Activated naive CD8-positive, alpha-beta T cell treated with anti-CD3 and anti-CD28 coated beads for 36 hours (primary cell): ENCODE measurements around the gene NTRK3. TPM values are rescaled to one million over a fixed set of nuclear protein-coding genes. Genes with fewer than 3 reads are reported as not detected.

Experiments used
- DNase-seq: peaks from one replicate; pipeline ENCODE4 v3.0.0; 2021
- H3K27ac Mint-ChIP-seq: one replicate; pipeline ENCODE4 v1.8.0; 2022; ENCODE audit warnings: mild to moderate bottlenecking, moderate library complexity, mixed read lengths
- H3K27me3 Mint-ChIP-seq: one replicate; pipeline ENCODE4 v1.8.0; 2022; ENCODE audit warnings: mild to moderate bottlenecking, mixed read lengths
- H3K36me3 Mint-ChIP-seq: one replicate; pipeline ENCODE4 v1.8.0; 2021; ENCODE audit warnings: mild to moderate bottlenecking, mixed read lengths
- H3K4me1 Mint-ChIP-seq: one replicate; pipeline ENCODE4 v1.8.0; 2021; ENCODE audit warnings: mixed read lengths
- H3K4me3 Mint-ChIP-seq: one replicate; pipeline ENCODE4 v1.8.0; 2022; ENCODE audit warnings: mild to moderate bottlenecking, moderate library complexity, mixed read lengths
- H3K9me3 Mint-ChIP-seq: one replicate; pipeline ENCODE4 v1.8.0; 2022; ENCODE audit warnings: mixed read lengths
- total RNA-seq, 2 experiments: library from RNA; stranded (reverse); gene quantifications; one replicate each; pipeline ENCODE4 v1.2.3, GENCODE V29; 2021

Gene NTRK3
- total RNA-seq, 2 experiments from 2014 or later: not detected

DNA sequence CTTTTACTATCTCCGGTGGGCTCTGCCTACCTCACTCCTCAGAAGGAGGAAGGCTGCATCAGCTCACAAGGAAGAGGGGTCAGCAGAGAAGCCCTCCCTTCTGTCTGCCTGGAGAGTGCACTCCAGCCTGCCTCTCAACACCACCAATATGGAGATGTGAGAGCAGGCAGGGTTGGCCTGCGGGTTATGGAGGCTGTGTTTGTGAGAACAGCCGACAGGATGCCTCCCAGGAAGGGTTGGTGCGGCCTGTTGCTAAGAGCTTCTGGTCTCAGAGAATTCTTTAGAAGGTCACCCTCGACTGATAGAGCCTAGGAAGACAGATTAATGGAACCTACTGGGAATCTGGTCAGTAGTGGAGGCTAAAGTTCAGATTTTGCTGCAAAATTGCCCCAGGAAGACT lies 326.1 kb downstream of the NTRK3 start:
- DNase-seq: no peak
- no peaks in the 10 kb centered on the region for H3K4me1 Mint-ChIP-seq
- peaks cover 3% of the 10 kb centered on the region for H3K27me3 Mint-ChIP-seq
- no peak overlapping the region for H3K27ac Mint-ChIP-seq
- no peaks in the 10 kb centered on the region for H3K36me3 Mint-ChIP-seq
- no peak overlapping the region for H3K4me3 Mint-ChIP-seq
- H3K9me3 Mint-ChIP-seq: no peaks in the 10 kb centered on the region

- Mint-ChIP-seq H3K27ac (no peak overlapping the region), H3K4me3 (no peak overlapping the region), H3K4me1 (no peaks in the 10 kb centered on the region), H3K9me3 (no peaks in the 10 kb centered on the region), H3K36me3 (no peaks in the 10 kb centered on the region), H3K27me3 (no peaks in the 10 kb centered on the region)
- DNase-seq: no peak
These were observed 326.7 kb downstream of the NTRK3 start for GRCh38 chr15:87929841-87930240.

GRCh38 chr15:87924433-87924832 lies 332.1 kb downstream of the NTRK3 start:
- no peaks in the 10 kb centered on the region for H3K9me3 Mint-ChIP-seq
- H3K4me1 Mint-ChIP-seq: no peaks in the 10 kb centered on the region
- no peak overlapping the region for H3K27ac Mint-ChIP-seq
- no peaks in the 10 kb centered on the region for H3K36me3 Mint-ChIP-seq
- no peak overlapping the region for H3K4me3 Mint-ChIP-seq
- H3K27me3 Mint-ChIP-seq: no peaks in the 10 kb centered on the region
- DNase-seq: no peak

GRCh38 chr15:87919064-87919463 lies 337.5 kb downstream of the NTRK3 start:
- Mint-ChIP-seq H3K36me3 (no peaks in the 10 kb centered on the region), H3K27ac (no peak overlapping the region), H3K27me3 (peaks cover 3% of the 10 kb centered on the region)

GRCh38 chr15:87917480-87917879 lies 339.1 kb downstream of the NTRK3 start:
- no peak for DNase-seq
- Mint-ChIP-seq H3K36me3 (no peaks in the 10 kb centered on the region), H3K27ac (no peak overlapping the region), H3K4me1 (no peaks in the 10 kb centered on the region), H3K9me3 (no peaks in the 10 kb centered on the region), H3K27me3 (peaks cover 3% of the 10 kb centered on the region), H3K4me3 (no peak overlapping the region)

More at GRCh38 chr15:87919064-87919463, 337.5 kb downstream of the NTRK3 start:
- no peak overlapping the region for H3K4me3 Mint-ChIP-seq
- DNase-seq: no peak
- H3K4me1 Mint-ChIP-seq: no peaks in the 10 kb centered on the region
- no peaks in the 10 kb centered on the region for H3K9me3 Mint-ChIP-seq

- Mint-ChIP-seq H3K4me1 (no peaks in the 10 kb centered on the region), H3K36me3 (no peaks in the 10 kb centered on the region), H3K27ac (no peak overlapping the region), H3K27me3 (peaks cover 3% of the 10 kb centered on the region), H3K9me3 (no peaks in the 10 kb centered on the region), H3K4me3 (no peak overlapping the region)
- no peak for DNase-seq
These were observed 340.3 kb downstream of the NTRK3 start for GRCh38 chr15:87916208-87916607.

- no peak overlapping the region for H3K27ac Mint-ChIP-seq
- no peaks in the 10 kb centered on the region for H3K9me3 Mint-ChIP-seq
- no peak overlapping the region for H3K4me3 Mint-ChIP-seq
- peaks cover 7% of the 10 kb centered on the region for H3K27me3 Mint-ChIP-seq
- H3K4me1 Mint-ChIP-seq: no peaks in the 10 kb centered on the region
- no peaks in the 10 kb centered on the region for H3K36me3 Mint-ChIP-seq
- no peak for DNase-seq
These were observed 346.2 kb downstream of the NTRK3 start for GRCh38 chr15:87910301-87910700.

DNA sequence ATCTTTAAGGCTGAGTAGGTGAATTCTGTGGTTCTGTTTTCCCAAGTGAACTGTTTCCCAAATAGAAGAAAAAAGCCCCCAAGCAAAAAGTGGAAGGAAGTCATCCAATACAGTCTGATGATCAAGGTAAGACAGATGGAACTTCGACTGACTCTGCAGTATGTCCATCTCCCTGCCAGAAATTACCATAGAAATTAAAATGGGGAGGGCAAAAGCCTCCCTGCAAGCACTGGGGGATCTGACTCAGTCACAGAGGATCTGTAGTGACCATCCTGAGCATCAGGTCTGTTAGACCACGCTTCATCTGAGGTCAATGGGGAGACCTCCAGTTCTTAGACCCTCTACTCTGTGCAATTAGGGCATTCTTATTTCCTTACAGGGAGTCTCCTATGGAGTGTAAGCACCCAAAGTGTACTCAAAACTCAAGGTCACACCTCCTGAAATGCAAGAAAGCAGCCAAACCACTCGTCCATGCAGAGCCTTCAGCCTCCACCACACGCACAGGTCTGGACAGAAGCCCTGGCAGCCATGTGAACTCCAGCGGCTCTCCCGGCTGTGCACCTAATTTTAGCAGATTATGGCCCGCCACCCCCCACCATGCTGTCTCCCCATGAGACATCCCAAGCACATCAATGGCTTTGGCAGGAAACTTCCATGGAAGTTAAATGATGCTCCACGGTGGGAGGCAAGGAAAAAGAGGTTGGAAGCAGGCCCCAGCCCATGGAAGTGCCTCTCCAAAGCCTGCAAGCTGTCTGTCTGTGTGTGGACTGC lies 348.7 kb downstream of the NTRK3 start:
- H3K27ac Mint-ChIP-seq: no peak overlapping the region

DNA sequence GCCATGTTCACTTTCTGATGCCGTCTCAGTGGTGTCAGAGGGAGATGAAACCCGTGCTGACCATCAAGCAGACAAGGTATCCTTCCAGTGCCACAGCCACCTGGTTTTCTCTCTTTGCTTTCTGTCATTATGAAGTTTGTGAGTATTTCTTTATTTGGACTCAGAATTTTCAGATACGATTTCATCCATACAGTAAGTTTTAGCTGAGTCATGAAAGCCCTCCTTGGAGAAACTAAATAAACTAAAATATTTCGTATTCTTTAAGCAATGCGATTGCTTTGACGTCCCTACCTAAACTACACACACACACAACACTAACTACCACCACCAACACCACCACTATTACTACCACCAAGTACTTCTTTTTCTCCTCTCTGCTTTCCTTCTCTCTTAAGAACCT lies 350.1 kb downstream of the NTRK3 start:
- no peak for DNase-seq
- H3K36me3 Mint-ChIP-seq: no peaks in the 10 kb centered on the region
- no peaks in the 10 kb centered on the region for H3K4me1 Mint-ChIP-seq
- no peaks in the 10 kb centered on the region for H3K9me3 Mint-ChIP-seq
- H3K4me3 Mint-ChIP-seq: no peak overlapping the region
- peaks cover 7% of the 10 kb centered on the region for H3K27me3 Mint-ChIP-seq
- H3K27ac Mint-ChIP-seq: no peak overlapping the region

More for the DNA sequence above, 348.7 kb downstream of the NTRK3 start:
- Mint-ChIP-seq H3K4me1 (no peaks in the 10 kb centered on the region), H3K9me3 (no peaks in the 10 kb centered on the region), H3K36me3 (no peaks in the 10 kb centered on the region), H3K27me3 (peaks cover 7% of the 10 kb centered on the region), H3K4me3 (no peak overlapping the region)
- DNase-seq: no peak

- no peak for DNase-seq
- Mint-ChIP-seq H3K27me3 (peaks cover 5% of the 10 kb centered on the region), H3K9me3 (no peaks in the 10 kb centered on the region), H3K4me1 (no peaks in the 10 kb centered on the region), H3K36me3 (no peaks in the 10 kb centered on the region), H3K27ac (no peak overlapping the region), H3K4me3 (no peak overlapping the region)
These were observed 353.6 kb downstream of the NTRK3 start for GRCh38 chr15:87902772-87903426.

GRCh38 chr15:87901926-87902690 lies 354.4 kb downstream of the NTRK3 start:
- Mint-ChIP-seq H3K9me3 (no peaks in the 10 kb centered on the region), H3K27ac (no peak overlapping the region), H3K36me3 (no peaks in the 10 kb centered on the region), H3K4me1 (no peaks in the 10 kb centered on the region), H3K4me3 (no peak overlapping the region), H3K27me3 (peaks cover 4% of the 10 kb centered on the region)
- DNase-seq: no peak

DNA sequence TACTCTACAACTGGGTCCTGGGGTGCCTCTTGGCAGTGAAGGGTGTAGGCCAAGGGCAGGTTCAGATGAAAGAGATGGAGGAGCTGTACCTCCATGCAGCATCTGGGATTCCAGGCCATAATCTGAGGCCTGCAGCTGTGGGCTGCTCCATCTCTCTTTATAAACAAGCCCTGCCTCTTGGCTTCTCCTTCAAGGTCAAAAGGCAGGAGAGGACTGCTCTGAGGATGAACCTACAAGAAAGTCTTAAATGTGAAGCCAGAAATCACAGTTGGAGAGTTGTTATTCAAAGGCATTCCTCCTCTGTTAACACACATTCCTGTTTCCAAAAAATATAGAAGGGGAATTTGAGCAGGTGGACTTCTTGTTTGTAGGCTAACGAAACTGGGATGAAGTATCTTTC lies 355.5 kb downstream of the NTRK3 start:
- H3K27me3 Mint-ChIP-seq: peaks cover 5% of the 10 kb centered on the region
- no peaks in the 10 kb centered on the region for H3K4me1 Mint-ChIP-seq
- no peak overlapping the region for H3K4me3 Mint-ChIP-seq
- no peak for DNase-seq
- H3K9me3 Mint-ChIP-seq: no peaks in the 10 kb centered on the region
- no peaks in the 10 kb centered on the region for H3K36me3 Mint-ChIP-seq
- no peak overlapping the region for H3K27ac Mint-ChIP-seq

- Mint-ChIP-seq H3K27ac (no peak overlapping the region), H3K9me3 (no peaks in the 10 kb centered on the region), H3K4me1 (no peaks in the 10 kb centered on the region), H3K36me3 (no peaks in the 10 kb centered on the region), H3K27me3 (peaks cover 3% of the 10 kb centered on the region), H3K4me3 (no peak overlapping the region)
- no peak for DNase-seq
These were observed 359.6 kb downstream of the NTRK3 start for GRCh38 chr15:87896936-87897335.

DNA sequence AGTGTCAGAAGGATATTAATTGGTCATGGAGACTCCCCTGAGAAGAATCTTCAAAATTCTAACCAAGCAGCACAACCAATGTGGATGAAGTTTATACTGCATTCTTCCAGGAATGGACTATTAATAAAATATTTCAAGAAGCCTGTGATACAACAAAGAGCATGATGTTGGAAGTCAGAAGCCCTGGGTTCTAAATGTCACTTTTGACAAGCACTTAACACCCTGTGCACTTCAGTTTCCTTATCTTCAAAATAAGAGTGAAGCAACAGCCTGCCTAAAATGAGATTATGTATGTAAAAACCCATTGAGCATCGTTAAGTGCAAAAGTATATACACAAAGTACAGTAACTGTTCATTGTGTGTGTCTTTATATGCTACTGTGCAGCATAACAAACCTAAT lies 369.4 kb downstream of the NTRK3 start:
- peaks cover 11% of the 10 kb centered on the region for H3K27me3 Mint-ChIP-seq
- H3K9me3 Mint-ChIP-seq: no peaks in the 10 kb centered on the region
- H3K4me1 Mint-ChIP-seq: no peaks in the 10 kb centered on the region
- H3K27ac Mint-ChIP-seq: no peak overlapping the region
- no peaks in the 10 kb centered on the region for H3K36me3 Mint-ChIP-seq
- DNase-seq: no peak
- H3K4me3 Mint-ChIP-seq: no peak overlapping the region

DNA sequence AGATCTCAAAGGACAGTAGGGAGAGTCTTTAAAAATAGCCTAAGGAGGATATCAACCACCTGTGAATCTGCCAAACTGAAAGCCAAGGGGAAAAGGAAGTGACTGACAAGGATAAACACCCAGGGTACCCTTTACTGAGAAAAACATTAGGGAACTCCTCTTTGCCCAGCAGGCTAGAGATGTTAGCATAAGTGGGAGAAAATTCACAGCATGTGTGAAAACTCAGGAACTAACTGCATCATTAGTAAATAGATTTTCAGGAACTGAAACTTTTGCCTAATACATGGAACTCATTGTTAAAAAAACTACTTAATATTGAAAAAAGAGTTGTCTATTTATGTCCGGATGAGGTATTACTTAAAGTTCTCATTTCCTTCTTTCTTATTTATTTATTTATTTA lies 375.5 kb downstream of the NTRK3 start:
- H3K4me1 Mint-ChIP-seq: no peaks in the 10 kb centered on the region
- H3K36me3 Mint-ChIP-seq: no peaks in the 10 kb centered on the region
- H3K27me3 Mint-ChIP-seq: peaks cover 18% of the 10 kb centered on the region
- no peak overlapping the region for H3K4me3 Mint-ChIP-seq
- H3K27ac Mint-ChIP-seq: no peak overlapping the region
- H3K9me3 Mint-ChIP-seq: no peaks in the 10 kb centered on the region
- no peak for DNase-seq
